Stimulated activated CD4-positive, alpha-beta T cell treated with anti-CD3 and anti-CD28 coated beads, Interleukin-1b, Interleukin-23, amount 100 ng/mL, for 24 hours (primary cell): ENCODE data around the gene RAB31.

Experiments used
- DNase-seq, 4 experiments: peaks; one replicate each; pipeline ENCODE4 v3.0.0-alpha.2; 2020; ENCODE audit warnings: low read depth in 4 of 4, low spot score in 1 of 4

RAB31 gene

DNA sequence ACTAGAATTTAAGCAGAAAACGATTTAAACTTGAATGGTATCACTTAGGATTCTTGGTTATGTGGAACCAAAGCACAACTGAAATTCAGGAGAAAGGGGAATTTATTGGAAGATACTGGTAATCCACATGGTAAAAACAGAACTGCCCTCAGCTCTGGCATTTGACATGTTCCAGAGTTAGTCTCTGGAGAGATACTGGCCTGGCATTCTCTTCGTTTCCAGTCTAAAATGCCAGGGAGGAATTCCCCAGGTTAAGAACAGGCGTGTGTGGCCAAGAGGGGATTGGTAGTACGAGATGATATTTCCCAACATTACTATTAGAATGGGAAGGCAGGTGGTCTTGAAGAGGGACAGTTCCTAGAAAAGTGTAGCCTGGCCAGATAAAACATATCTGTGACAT is 109.2 kb downstream of the RAB31 start:
- DNase-seq: no peak

DNA sequence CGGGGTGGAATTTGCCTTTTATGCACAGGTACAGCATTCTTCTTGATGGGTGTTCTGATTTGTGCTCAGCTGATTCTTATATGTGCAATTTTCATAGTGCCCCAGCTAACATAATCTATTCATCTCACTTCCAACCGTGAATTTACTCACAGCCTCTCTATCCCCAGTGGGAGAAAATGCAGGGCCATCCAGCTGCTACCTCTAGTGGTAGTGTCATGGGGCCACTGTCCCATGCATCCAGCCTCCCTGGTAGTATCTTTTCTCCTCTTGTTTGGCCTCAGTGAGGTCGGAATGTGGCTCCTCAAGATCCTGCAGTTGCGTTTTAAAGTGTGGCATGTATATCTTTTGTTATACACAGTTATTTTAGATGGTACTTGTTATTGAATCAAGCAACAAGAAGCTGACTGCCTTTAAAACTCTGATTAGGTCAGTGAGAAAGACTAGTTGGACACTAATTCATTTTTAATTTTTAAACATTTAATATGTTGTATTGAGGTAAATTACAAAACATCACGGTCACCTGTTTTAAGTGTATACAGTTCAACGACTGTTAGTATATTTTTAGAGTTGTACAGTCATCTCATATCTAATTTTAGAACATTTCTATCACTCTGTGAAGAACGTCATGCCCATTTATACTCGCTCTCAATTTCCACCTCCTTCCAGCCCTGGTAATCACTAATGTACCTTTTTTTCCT is 109.8 kb downstream of the RAB31 start:
- DNase-seq: no peak

DNA sequence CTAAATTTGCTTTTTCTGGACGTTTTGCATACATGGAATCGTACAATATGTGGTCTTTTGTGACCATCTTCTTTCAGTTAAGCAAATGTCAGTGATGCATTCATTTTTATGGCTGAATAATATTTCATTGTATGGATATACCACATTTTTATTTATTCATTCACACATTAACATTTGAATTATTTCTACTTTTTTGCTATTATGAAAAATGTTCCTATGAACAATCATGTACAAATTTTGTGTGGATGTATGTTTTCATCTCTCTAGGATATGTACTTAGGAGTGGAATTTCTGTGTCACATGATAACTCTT is 110.3 kb downstream of the RAB31 start:
- no peak for DNase-seq

DNA sequence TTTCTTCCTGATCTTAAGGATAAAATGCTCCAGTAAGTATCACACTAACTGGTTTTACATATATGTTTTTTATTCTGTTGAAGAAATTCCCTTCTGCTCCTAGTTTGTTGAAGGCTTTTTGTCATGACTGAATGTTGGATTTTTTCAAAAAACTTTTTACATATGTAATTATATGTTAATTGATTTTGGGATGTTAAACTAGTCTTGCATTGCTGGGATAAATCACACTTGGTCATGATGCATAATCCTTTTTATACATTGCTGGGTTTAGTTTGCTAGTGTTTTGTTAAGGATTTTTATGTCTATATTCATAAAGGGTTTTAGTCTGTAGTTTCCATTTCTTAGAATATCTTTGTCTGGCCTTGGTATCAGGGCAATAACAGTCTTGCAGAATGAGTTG is 112.0 kb downstream of the RAB31 start:
- DNase-seq: no peak

- no peak for DNase-seq
Observed at GRCh38 chr18:9820719-9821118, 112.6 kb downstream of the RAB31 start.

DNA sequence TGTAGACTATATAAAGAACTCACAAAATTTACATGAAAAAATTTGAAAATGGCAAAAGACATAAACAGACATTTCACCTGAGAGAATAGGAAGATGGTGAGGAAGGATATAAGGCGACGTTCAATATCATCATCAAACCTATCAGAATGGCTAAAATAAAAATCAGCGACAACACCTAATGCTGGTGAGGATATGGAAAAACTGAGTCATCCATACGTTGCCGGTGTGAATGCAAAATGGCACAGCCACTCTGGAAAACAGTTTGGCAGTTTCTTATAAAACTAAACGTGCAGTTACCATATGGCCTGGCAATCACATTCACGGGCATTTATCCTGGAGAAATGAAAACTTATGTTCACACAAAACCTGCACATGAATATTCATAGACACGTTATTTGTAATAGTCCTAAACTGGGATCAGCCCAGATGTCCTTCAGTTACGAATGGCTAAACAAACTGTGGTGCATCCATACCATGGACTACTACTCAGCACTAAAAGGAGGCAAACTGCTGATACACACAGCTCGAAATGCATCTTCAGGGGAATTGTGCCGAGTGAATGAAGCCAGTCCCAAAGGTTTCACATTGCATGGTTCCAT is 114.6 kb downstream of the RAB31 start:
- no peak for DNase-seq

DNA sequence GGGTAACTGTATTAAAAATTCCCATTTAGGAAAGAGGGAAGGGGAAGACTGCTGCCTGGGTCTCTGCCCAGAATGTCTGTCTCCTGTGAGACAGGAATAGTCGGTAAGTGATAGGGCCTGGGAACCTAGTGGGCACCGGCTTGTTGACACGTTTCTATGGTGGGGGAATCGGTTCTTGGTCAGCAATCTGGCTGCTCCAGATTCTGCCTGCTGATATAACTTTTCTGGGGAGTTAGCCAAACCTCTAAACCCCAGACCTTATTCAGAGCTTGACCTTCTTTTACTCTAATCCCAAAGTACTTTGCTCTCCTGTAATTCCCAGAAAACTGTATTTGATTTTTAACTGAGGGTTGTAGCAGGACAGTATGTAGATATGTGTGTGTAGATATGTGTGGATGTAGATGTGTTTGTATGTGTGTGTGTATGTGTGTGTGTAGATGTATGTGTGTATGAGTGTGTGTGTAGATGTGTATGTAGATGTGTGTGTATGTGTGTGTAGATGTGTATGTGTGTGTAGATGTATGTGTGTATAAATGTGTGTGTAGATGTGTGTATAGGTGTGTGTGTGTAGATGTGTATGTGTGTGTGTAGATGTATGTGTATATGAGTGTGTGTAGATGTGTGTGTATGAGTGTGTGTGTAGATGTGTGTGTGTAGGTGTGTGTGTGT is 115.8 kb downstream of the RAB31 start:
- DNase-seq: no peak

DNA sequence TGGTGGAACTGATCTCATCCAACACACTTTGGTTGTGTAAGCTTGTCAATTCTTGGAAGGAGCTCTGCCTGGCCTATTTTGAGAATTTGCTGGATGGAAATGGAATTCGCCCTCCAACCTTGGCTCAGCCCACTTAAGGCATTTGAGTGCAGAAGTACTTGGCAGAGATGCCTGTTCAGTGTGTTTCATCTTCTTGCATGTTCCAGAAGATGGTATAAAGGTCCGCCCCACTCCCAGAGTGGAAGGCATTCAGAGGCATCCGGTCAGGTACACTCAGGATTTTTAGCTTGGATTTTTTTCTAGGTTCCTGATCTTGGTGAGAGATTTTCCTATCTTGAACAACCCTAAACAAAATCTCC is 116.4 kb downstream of the RAB31 start:
- no peak for DNase-seq

DNA sequence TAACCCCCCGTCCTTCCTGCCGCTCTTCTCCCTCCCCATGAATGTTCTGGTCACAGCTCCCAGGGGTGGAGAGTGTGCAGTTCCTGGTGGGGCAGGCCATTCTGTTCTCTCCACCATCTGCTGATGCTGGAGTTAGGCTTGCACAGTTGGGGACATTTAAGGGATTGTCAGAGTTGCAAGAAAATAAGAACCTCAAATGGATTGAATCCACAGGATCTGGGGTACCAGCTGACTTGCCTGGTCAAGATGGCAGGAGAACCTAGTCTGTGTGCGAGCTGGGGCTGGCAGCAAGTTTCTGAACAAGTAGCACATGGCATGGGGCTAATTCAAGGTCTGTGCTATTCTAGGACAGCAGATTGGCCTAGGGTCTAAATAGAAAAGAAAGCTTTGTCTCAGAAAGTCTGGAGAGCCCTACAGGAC is 116.9 kb downstream of the RAB31 start:
- DNase-seq: no peak

GRCh38 chr18:9825571-9826073 is 117.5 kb downstream of the RAB31 start:
- no peak for DNase-seq

DNA sequence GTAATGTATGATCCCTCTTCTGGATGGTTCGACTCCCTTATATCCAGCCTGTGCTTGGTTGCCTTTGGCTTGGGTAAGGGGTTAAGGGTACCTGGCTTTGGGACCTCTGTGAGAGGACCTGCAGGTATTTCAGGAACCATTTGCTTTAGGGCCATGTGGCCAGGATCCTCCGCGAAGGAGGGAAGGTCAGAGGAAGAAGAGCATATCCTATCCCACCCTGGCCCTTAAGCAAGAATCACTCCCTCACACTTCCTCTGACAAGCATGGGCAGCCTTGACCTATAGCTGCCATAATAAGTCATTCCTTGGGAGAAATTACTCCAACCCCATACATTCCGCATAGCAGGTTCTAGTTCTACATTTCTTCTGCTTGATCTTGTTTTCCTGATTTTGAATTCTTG is 118.6 kb downstream of the RAB31 start:
- no peak for DNase-seq

DNA sequence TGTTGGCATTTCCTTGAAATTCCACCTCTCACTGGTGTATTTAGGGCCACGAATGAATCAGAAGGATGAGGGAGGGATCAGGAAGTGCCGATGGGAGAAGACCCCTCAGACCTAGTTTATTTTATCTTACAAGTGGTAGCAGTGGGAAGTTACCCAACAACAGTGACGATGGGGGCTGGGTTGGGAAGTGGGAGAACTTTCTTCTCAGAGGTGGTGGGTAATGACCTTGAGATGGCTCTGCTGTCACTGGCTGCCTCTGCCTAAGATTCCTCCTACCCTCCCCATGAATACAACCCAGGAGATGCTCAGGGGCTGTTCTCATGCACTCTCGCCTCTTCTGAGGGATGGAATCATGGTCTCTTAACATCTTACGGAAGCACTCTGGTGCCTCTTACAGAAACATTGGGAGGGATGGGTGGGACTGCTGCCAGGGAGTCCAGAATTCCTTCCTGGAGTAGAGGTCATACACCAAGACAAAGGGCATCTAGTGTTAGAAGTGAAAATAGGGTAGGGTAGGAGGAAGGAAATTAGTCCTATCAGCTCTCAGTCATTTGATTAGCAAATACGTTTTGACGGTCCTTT is 119.2 kb downstream of the RAB31 start:
- no peak for DNase-seq

DNA sequence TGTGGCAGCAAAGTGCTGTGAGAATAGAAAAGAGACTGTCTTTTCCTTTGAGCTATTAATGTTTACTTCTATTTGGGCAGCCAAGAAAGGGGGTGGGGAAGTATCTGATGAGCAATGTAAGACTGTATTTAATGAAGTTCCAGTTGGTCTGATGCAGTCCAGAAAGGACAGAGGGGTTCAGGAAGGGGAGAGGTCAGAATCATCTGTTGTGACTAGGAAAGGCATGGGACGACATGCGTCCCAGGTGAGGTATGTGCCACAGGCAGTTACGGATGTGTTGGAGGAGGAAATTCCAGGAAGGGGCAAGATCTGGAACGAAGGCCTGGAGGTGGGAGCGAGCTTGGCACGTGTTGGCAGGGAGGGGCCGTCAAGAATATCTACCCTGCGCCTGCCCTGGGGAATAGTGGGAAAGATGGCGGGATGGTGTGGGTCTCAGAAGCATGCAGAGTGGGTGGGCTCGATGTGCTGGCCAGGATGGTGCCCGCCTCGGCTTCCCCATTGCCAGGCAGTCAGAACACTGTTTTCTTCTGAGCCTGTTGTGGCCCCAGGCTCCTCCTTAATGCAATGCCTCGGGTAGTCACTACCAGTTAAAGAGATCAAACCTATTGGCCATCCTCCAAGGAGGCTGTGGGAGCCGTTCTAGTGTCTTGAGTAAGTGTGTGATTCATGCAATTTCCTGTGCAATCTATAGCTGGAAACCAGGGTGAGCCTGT is 119.8 kb downstream of the RAB31 start:
- DNase-seq: no peak

- DNase-seq: no peak
Observed at GRCh38 chr18:9828506-9829396, 120.7 kb downstream of the RAB31 start.

DNA sequence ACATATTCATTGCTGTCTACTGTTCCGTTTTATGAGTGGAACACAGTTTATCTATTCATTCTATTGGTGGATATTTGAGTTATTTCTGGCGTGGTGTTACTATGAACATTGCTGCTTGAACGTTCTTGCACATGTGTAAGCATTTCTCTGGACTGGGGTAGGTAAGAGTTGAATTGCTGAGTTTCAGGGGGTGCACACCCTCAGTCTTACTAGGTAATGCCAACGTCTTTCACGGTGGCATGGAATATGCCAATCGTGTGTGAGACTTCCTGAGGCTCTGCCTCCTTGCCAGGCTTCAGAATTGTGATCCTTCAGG is 121.3 kb downstream of the RAB31 start:
- no peak for DNase-seq

DNA sequence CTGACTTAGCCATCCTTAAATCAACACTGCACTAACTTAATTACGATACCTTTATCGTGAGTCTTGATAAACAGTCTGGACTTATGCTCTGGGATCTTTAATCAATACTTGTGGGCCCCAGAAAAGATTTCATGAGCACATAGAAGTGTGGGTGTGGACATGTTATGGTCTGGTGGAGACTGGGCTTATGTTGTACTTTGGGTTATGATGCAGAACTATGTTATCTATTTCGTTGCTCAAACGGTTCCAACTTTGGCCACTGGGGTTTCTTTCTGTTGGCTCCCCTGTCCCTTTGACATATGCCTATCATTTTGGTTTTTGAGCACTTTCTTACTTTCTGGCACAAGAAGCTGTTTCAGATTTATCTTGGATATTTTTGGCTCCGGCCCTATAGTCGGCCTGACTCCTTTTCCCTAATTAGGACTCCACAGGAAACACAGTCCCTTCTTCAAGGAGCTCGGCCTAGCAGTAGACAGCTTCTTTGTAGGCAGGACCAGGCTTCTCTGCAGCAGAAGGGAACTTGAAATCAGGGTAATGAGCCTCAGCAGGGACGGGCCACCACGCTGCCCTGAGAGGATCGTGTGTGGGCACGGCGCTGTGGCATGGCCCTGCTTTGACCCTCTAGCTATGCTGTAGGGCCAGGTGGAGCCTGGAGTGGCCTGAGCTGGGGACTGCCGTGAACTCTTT is 123.1 kb downstream of the RAB31 start:
- no peak for DNase-seq

GRCh38 chr18:9831723-9832199 is 123.7 kb downstream of the RAB31 start:
- no peak for DNase-seq

- no peak for DNase-seq
Observed at GRCh38 chr18:9832871-9833270, 124.8 kb downstream of the RAB31 start.

GRCh38 chr18:9834551-9834950 is 126.5 kb downstream of the RAB31 start:
- DNase-seq: no peak

GRCh38 chr18:9835113-9835755 is 127.1 kb downstream of the RAB31 start:
- DNase-seq: no peak
